K562 (cell line): ENCODE data around the gene C9orf50. TPM values are rescaled to one million over a fixed set of nuclear protein-coding genes. Genes with fewer than 3 reads are reported as not detected.

Experiments
- ATAC-seq: fragments of 200-7000 bp; cut with Tn5 transposase; 3 replicates; pipeline ENCODE4 v1.9.1; 2020; ENCODE audit warnings: moderate library complexity
- BruUV-seq: library from RNA; stranded (reverse); fragments of 400-500 nt; replicated peaks from 2 replicates; lab custom pipeline; 2021; lab: Mats Ljungman, UMichigan
- CTCF ChIA-PET: fragments of 300-600 bp; formaldehyde crosslinking; extraction: SDS; loops from one replicate; lab custom pipeline; 2021; ENCODE audit warnings: low intra/inter-chr PET ratio; lab: Yijun Ruan, JAX
- POLR2A ChIA-PET: fragments of 300-600, 350-650 bp; sonication (Branson Sonifier 250); formaldehyde crosslinking; extraction: SDS; loops from one replicate; lab custom pipeline; 2021; ENCODE audit warnings: antibody characterized with exemption, inconsistent platforms; lab: Yijun Ruan, JAX
- DNase-seq, 4 experiments: peaks; one replicate each; pipeline versions ENCODE4 v3.0.0 to v3.0.0-alpha.2; 2011 to 2018; ENCODE audit warnings: low spot score in 3 of 4, mixed read lengths in 3 of 4; ENCODE audit errors: extremely low read depth in 1 of 4
- FAIRE-seq: peaks from 2 replicates; lab custom pipeline; 2011; peaks lifted over from hg19 to GRCh38; lab: Jason Lieb, UNC
- H2AFZ ChIP-seq: 2 replicates; pipeline ENCODE4 v1.6.0; 2011; ENCODE audit warnings: low read depth, low read length, control low read depth, inconsistent platforms
- H3K27ac ChIP-seq: fragments of 200-600 bp; 3 replicates; pipeline ENCODE4 v1.8.0; 2011; ENCODE audit warnings: low read depth, mild to moderate bottlenecking, control low read depth, inconsistent platforms, low read length, moderate library complexity, mixed read lengths; ENCODE audit errors: extremely low read depth
- H3K27me3 ChIP-seq, 2 experiments: fragments of 300-600 bp in 1 of 2; 2 replicates in 1 of 2; 3 replicates in 1 of 2; pipeline versions ENCODE4 v1.6.0 to v1.8.0; 2011; ENCODE audit warnings: inconsistent platforms in 2 of 2, low read length in 2 of 2, mild to moderate bottlenecking in 1 of 2, mixed read lengths in 1 of 2, moderate library complexity in 1 of 2; ENCODE audit not compliant: control insufficient read depth in 2 of 2, insufficient read depth in 2 of 2
- H3K36me3 ChIP-seq: fragments of 300-600 bp; 3 replicates; pipeline ENCODE4 v1.8.0; 2011; ENCODE audit warnings: mild to moderate bottlenecking, low read length, inconsistent platforms; ENCODE audit not compliant: control insufficient read depth, insufficient read depth
- H3K4me1 ChIP-seq, 2 experiments: fragments of 200-600 bp in 1 of 2; replicated peaks in 1 of 2; 2 replicates in 1 of 2; 3 replicates in 1 of 2; pipeline versions ENCODE4 v1.5.1 to v1.8.0; 2011; ENCODE audit warnings: inconsistent platforms in 2 of 2, low read length in 2 of 2, mild to moderate bottlenecking in 1 of 2, mixed read lengths in 1 of 2, moderate library complexity in 1 of 2; ENCODE audit not compliant: control insufficient read depth in 2 of 2, insufficient read depth in 2 of 2
- H3K4me2 ChIP-seq: 2 replicates; pipeline ENCODE4 v1.6.1; 2011; ENCODE audit warnings: low read length, control low read depth, inconsistent platforms, mixed read lengths; ENCODE audit not compliant: insufficient read depth
- H3K4me3 ChIP-seq: fragments of 200-600 bp; sonication (generic), shearing (Covaris generic); 2 replicates; pipeline ENCODE4 v1.5.1; 2016; ENCODE audit warnings: control low read depth, inconsistent platforms
- H3K79me2 ChIP-seq: fragments of 200-600 bp; 3 replicates; pipeline ENCODE4 v1.8.0; 2011; ENCODE audit warnings: low read length, inconsistent platforms; ENCODE audit not compliant: control insufficient read depth, insufficient read depth
- H3K9ac ChIP-seq, 2 experiments: 2 replicates each; pipeline versions ENCODE4 v1.6.0 to v1.6.1; 2011; ENCODE audit warnings: low read depth in 2 of 2, low read length in 2 of 2, control low read depth in 1 of 2, inconsistent platforms in 1 of 2, mild to moderate bottlenecking in 1 of 2, mixed read lengths in 1 of 2; ENCODE audit not compliant: insufficient read depth in 1 of 2
- H3K9me1 ChIP-seq: one replicate; pipeline ENCODE4 v1.6.0; 2011; ENCODE audit warnings: inconsistent platforms, mild to moderate bottlenecking, low read length, moderate library complexity; ENCODE audit not compliant: control insufficient read depth, insufficient read depth
- H3K9me3 ChIP-seq: replicated peaks from 2 replicates; pipeline ENCODE4 v1.5.1; 2011; ENCODE audit warnings: low read depth, low read length, inconsistent platforms; ENCODE audit not compliant: control insufficient read depth, insufficient read depth
- H4K20me1 ChIP-seq: replicated peaks from 2 replicates; pipeline ENCODE4 v1.6.1; 2011; ENCODE audit warnings: low read length, inconsistent platforms, mixed read lengths; ENCODE audit not compliant: control insufficient read depth, insufficient read depth
- NFIX ChIP-seq: fragments of 250-450 bp; sonication (Bioruptor Pico); IDR thresholded peaks from 2 replicates; pipeline ENCODE4 v1.4.0; 2020; ENCODE audit warnings: low read depth, mild to moderate bottlenecking, moderate library complexity
- WGBS: fragments of 100-300 bp; shearing (Covaris generic); methylation state at CpG from one replicate; pipeline ENCODE4 v1.1.6; 2016; ENCODE audit warnings: low coverage, mixed read lengths; ENCODE audit not compliant: insufficient coverage; ENCODE audit errors: missing lambda C conversion rate; 5-methylcytosine and 5-hydroxymethylcytosine counted together
- in situ Hi-C: fragments of 300-500 bp; cut with MboI; formaldehyde crosslinking; loops from 4 replicates; pipeline ENCODE4 v1.15.0; 2018; ENCODE audit warnings: inconsistent platforms, mixed read lengths
- intact Hi-C: fragments of 100-400 bp; cut with micrococcal nuclease; formaldehyde crosslinking; loops from 2 replicates; pipeline ENCODE4 v1.14.2; 2022
- polyA plus RNA-seq, 8 experiments: library from polyadenylated mRNA; depleted of rRNA in 4 of 8; stranded (reverse) in 5 of 8; unstranded in 3 of 8; fragments of >200 nt; fragmentation: Nextera tagmentation in 2 of 8; fragmentation: Illumina TruSeq in 1 of 8; extraction: Ambion mirVana in 2 of 8; extraction: Trizol in 1 of 8; gene quantifications; 2 replicates each; pipeline versions ENCODE4 v1.2.1 to v1.2.3, GENCODE V29; 2011 to 2014; ENCODE audit warnings: inconsistent platforms in 1 of 8, missing spikeins in 1 of 8
- total RNA-seq, 7 experiments: library from RNA; depleted of rRNA in 6 of 7; stranded (reverse); fragments of >200 nt in 6 of 7; fragmentation: Illumina TruSeq in 2 of 7; extraction: Trizol in 2 of 7; gene quantifications; 2 replicates each; pipeline versions ENCODE4 v1.2.1 to v1.2.3, GENCODE V29; 2011 to 2021; ENCODE audit warnings: low replicate concordance in 1 of 7
- TF ChIP-seq, protein P1 (sequence below): fragments of 250-450 bp; sonication (Bioruptor Pico); IDR thresholded peaks from 2 replicates; pipeline ENCODE4 v1.5.0; 2021; ENCODE audit warnings: mild to moderate bottlenecking, moderate library complexity

Gene C9orf50
- total and polyA plus RNA-seq, 9 of the 15 experiments (the other 6 are each of a cell fraction or from before 2014, with no cell fraction given) = not detected

DNA sequence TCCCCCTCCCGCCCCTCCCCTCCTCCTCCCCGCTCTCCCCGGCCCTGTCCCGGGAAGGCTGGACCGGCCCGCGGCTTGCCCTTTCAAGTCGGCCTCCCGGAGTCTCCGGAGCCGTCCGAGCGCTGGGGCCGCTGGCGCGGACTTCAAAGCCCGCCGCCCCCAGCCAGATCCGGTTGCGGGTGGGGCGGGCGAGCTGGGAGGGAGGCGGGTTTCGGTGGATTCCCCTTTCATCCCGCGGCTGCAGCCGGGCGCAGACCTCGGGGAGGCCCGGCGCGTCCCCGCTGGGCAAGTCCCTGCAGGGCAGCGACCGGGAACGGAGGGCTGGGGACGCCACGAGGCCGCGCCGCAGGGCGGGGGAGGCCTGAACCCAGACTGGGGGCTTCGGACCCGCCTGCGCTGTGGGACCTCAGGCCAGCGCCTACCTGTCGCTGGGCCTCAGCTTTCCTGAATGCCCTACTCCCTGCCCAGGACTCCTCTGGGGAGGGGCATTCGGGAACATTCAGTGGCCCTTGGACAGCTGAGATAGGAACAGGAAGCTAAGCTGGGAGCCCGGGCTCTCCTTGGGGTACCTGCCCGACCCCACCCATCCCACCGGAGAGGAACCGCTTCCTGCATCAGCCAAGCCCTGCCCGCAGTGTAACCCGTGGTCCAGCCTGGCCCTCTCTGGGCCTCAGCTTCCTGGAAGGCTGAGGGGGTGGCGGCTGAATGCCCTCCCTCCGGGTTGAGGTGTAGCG is 23.4 kb downstream of the C9orf50 start:
- Histone ChIP-seq H3K9me3 (no peaks in the 10 kb centered on the region), H2AFZ (no peak overlapping the region), H3K4me3 (no peak overlapping the region), H3K27me3 (no peaks in the 10 kb centered on the region), H3K36me3 (no peaks in the 10 kb centered on the region), H3K9ac (no peak overlapping the region), H3K27ac (no peak overlapping the region), H3K4me1 (peaks cover 20 to 39% of the 10 kb centered on the region in 2 experiments), H4K20me1 (no peaks in the 10 kb centered on the region), H3K9me1 (no peaks in the 10 kb centered on the region), H3K4me2 (no peak overlapping the region), H3K79me2 (no peaks in the 10 kb centered on the region)
- TF ChIP-seq, protein P1, sequence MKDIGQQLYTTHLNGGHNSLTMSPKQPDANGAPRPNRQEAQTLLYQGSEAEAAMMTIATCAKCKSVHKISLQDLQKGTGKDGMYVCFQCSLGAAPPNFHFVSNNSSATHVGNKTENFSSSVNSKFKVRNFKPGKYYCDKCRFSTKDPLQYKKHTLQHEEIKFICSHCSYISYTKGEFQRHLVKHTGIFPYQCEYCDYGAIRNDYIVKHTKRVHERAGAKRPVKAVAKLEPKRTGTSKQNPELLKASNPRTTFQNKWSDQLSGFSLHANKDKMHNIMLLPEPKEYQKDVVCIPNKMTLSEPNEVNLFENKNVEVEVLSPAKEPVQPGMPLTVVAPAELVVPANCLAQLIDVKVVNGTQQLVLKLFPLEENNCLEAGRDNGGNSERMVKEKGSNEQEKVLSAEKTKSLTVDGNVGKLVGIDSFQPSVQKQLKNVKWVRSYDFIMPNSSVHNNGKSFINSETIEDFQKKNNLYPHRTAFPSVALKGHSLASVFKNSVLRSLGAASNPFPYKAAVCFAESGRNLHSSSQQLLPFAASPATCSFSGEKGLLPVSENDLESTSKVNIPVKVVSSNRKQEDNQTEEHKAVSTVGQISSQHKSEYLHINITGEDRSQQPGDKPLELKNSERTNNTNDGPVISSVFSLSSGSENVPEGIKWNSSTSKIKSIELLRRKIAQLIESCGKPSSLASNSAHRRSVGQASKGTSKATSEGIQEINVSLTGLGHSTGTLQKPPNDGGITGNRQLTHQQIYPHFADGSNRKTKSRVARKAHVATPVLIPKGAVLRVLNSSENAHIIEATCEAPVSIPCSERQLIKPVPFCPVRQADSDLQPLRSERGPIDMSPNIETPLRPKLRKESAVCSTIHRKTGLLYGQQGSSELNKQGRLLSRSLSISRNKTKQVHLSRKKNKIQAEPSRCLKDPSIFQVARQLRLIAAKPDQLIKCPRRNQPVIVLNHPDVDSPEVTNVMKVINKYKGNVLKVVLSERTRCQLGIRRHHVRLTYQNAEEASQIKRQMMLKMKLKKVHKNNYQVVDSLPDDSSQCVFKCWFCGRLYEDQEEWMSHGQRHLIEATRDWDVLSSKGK (CRISPR knock-in tag) = no peak
- TF ChIP-seq NFIX (CRISPR knock-in tag) = no peak
- intact Hi-C loops (loop anchor here (10.0 kb wide), 1 partner anchor 193 kb away; no protein-coding TSS in a partner anchor), in situ Hi-C loops (no loop called here)
- POLR2A ChIA-PET = interaction anchor here (1.2 to 1.6 kb wide), 2 partner anchors 10 to 26 kb away, joined by 3 to 6 read pairs; no protein-coding TSS in a partner anchor
- no peak for DNase-seq
- CTCF ChIA-PET = no interaction called here
- WGBS = 63% methylated on average over 10 of the region's 57 CpGs
- FAIRE-seq = no peak
- ATAC-seq = no peak
- BruUV-seq = no TSS peak
